AG09309 (cell line): Measurements from ENCODE around the gene ARID3B.
"Not testable (repeated sequence)": the region's sequence is repeated elsewhere in the genome, so short reads cannot be mapped to it uniquely, and the experiment has no call there.

Source experiments
- DNase-seq: peaks from one replicate; pipeline ENCODE4 v3.0.0-alpha.2; 2010; ENCODE audit warnings: low read depth
- H3K4me3 ChIP-seq: 2 replicates; pipeline ENCODE4 v1.5.1; 2011; ENCODE audit warnings: mild to moderate bottlenecking, low read depth, low read length, moderate library complexity; ENCODE audit not compliant: control insufficient read depth
- TF ChIP-seq, protein P1 (sequence below): IDR thresholded peaks from 2 replicates; pipeline ENCODE4 v1.5.1; 2011; ENCODE audit warnings: mild to moderate bottlenecking, low read depth, low read length, inconsistent platforms; ENCODE audit not compliant: insufficient read depth, control insufficient read depth; ENCODE audit errors: missing control alignments

ARID3B gene

DNA sequence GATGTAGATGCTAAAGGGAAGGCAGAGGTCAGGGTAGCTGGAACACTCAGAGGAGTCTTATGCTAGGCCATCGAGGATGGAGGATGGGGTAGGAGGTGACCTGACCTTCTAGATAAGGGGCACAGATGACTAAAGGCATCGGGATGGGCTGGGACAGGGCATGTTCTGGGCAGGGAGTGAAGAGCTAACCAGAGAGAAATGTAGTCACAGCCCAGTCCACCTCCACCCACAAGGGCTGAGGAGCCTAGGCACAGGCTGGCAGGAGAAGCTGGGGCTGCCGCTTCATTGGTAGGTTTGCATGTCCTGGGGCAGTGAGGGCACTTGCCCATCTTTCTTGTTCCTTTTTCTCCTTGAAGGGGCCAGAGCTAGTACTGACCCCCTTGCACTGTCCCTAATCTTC is 87.2 kb downstream of the ARID3B start:
- H3K4me3 ChIP-seq: no peak overlapping the region
- no peak for DNase-seq
- TF ChIP-seq, protein P1, sequence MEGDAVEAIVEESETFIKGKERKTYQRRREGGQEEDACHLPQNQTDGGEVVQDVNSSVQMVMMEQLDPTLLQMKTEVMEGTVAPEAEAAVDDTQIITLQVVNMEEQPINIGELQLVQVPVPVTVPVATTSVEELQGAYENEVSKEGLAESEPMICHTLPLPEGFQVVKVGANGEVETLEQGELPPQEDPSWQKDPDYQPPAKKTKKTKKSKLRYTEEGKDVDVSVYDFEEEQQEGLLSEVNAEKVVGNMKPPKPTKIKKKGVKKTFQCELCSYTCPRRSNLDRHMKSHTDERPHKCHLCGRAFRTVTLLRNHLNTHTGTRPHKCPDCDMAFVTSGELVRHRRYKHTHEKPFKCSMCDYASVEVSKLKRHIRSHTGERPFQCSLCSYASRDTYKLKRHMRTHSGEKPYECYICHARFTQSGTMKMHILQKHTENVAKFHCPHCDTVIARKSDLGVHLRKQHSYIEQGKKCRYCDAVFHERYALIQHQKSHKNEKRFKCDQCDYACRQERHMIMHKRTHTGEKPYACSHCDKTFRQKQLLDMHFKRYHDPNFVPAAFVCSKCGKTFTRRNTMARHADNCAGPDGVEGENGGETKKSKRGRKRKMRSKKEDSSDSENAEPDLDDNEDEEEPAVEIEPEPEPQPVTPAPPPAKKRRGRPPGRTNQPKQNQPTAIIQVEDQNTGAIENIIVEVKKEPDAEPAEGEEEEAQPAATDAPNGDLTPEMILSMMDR: no peak

DNA sequence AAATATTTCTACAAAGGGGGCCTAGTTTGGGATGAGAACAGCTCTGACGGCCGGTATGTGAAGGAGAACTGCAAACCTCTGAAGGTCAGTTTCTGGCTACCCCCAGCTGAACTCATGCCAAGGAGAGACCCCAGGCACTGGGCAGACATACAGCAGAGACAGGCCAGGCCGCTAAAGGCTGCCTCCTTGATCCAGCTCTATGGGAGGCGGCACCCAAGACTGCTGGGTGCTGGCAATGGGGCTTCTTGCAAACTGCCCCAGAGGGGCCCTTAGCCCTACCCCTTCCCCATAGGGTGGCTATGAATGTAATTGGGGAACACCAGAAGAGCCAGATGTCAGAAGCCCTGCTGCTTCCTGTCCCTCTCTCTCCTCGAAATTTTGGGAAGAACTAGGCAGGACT is 87.9 kb downstream of the ARID3B start:
- TF ChIP-seq, protein P1: no peak
- DNase-seq: no peak
- no peak overlapping the region for H3K4me3 ChIP-seq

DNA sequence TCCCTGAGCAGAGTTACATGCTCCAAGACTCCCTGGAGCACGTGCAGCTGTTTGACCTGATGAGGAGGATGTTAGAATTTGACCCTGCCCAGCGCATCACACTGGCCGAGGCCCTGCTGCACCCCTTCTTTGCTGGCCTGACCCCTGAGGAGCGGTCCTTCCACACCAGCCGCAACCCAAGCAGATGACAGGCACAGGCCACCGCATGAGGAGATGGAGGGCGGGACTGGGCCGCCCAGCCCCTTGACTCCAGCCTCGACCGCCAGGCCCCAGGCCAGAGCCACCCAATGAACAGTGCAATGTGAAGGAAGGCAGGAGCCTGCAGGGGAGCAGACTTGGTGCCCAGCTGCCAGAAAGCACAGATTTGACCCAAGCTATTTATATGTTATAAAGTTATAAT is 88.7 kb downstream of the ARID3B start:
- H3K4me3 ChIP-seq, DNase-seq: not testable (repeated sequence)

DNA sequence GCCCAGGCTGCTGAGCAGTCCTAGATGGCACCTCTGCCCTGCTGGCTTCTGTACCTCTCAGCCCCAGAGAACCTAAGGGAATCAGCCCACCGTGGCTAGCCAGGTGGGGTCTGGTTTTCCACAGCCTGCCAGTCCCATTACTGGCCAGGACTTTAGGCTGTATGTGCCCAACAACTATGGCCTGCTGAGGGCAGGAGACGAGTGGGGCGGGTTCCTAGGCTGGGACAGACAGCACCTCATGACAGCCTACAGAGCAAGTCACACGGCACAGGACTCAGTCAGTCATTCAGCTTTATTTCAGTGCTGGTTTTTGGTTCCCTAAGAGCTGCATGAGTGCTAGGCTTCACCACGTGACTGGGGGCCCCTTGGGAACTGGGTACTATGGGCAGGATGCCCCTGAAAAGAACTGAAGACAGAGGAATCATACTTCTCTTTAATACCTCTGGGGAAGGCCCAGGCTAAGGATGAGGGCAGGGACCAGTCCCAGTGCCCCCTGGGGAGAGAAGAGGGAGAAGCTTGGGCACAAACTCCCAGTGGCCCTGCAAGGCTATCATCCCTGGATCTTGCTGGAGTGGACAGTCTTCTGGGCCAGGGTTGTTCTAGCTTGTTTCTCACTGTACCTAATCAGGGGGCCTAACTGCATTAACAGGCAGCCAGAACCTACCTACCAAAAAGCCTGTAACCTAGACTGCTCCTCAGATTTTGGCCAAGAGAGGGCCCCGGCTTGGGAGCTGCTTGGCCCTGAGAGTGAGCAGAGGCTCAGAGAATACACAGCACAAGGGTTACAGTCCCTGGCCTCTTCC is 89.5 kb downstream of the ARID3B start:
- TF ChIP-seq, protein P1: peak; percentile 23
- no peak overlapping the region for H3K4me3 ChIP-seq
- no peak for DNase-seq

DNA sequence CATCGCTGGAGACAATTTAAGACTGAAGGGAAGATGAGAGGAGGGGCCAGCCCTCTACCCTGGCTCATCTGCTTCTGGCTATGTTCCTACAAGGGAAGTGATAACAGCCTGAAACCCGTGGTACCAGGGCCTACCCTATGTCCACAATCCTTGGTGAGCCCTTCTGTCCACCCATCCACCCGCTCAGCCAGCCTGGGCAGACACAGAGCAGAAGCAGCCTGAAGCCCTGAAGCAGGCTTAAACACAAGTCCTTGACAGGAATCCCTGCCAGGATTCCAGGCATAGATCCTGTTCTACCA is 90.0 kb downstream of the ARID3B start:
- TF ChIP-seq, protein P1: no peak
- no peak for DNase-seq

DNA sequence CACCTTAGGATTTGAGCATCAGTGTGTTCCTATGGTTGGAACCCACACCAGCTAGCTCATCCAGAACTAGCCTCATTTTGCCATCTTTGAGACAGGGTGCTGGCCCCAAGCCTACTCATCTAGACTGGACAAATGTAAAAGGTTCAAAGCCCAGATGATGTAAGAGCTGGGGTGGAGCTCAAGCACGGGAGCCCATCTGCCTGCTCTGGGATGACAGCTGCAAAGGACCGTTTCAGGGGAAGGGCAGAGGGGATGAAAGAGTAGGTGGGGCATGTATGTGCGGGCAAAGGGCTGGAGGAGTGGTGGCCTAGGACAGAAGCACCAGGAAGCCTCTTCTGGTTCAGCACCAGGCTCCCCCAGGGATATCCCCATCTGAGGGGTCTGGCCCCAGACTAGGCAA is 90.4 kb downstream of the ARID3B start:
- DNase-seq: no peak
- no peak overlapping the region for H3K4me3 ChIP-seq
- TF ChIP-seq, protein P1: no peak

More for the DNA sequence above, 90.0 kb downstream of the ARID3B start:
- H3K4me3 ChIP-seq: no peak overlapping the region

DNA sequence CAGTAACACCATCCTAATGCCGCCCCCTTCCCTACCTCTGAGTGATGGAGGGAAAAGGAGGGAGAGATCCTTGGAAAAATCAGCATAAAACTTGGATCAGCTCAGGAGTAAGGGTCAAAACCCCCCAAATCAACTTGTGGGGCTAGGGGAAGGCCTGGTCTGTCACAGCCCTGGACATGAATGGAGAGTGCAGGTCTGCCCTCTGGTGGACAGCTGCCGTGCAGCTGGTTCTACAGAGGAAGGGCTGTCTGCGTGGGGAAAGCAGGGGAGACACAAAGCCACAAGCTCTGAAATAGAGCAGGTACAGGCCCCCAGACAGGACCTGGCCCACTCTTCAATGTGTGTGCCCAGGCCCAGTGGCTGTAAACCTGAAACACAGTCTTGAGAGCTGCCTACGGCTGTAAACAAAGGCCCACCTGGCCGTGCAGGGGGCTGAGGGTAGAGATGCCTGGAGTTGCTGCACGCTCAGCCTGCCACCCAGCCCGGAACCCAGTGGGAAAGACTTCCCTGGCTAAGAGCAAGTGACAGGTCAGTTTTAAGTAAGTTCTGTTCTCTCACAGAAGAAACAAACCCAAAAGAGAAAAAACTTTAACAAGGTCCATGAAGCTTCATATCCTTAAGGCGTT is 91.0 kb downstream of the ARID3B start:
- TF ChIP-seq, protein P1: peak; percentile 92
- no peak for DNase-seq

More for the DNA sequence above, 91.0 kb downstream of the ARID3B start:
- H3K4me3 ChIP-seq: no peak overlapping the region
